ENCODE results near the gene TFB1M.

TFB1M gene

DNA sequence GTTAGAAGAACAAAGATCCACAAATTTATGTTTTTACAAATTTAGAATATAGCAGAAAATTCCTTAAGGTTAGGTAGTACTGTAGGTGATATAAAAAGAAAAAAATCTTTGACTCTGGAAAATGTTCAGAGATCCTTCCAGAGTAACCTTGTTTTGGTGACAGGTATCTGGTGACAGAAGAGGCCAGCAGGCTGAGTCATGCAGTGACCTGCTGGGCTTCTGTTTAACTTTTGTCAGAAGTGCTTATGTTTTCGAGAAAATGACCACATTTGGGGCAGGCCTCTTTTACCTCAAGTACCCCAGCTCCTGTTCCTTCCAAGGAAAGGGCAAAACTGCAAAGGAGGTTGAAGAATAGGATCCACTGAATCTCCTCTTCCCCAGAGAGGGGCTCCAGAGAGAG, 60.9 kb downstream of the TFB1M start:
- TF ChIP-seq, protein P1, sequence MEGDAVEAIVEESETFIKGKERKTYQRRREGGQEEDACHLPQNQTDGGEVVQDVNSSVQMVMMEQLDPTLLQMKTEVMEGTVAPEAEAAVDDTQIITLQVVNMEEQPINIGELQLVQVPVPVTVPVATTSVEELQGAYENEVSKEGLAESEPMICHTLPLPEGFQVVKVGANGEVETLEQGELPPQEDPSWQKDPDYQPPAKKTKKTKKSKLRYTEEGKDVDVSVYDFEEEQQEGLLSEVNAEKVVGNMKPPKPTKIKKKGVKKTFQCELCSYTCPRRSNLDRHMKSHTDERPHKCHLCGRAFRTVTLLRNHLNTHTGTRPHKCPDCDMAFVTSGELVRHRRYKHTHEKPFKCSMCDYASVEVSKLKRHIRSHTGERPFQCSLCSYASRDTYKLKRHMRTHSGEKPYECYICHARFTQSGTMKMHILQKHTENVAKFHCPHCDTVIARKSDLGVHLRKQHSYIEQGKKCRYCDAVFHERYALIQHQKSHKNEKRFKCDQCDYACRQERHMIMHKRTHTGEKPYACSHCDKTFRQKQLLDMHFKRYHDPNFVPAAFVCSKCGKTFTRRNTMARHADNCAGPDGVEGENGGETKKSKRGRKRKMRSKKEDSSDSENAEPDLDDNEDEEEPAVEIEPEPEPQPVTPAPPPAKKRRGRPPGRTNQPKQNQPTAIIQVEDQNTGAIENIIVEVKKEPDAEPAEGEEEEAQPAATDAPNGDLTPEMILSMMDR (IDR thresholded peaks at IDR 0.05) = no peak
- Histone ChIP-seq H3K27ac (no peak overlapping the region), H3K9me3 (no peaks in the 10 kb centered on the region), H3K27me3 (no peaks in the 10 kb centered on the region), H3K36me3 (peaks cover 26% of the 10 kb centered on the region), H3K4me3 (ENCODE audit: low read depth in 1 of 2, low read length in 1 of 2) (no peak overlapping the region), H3K4me1 (ENCODE audit: control insufficient read depth in 1 of 2, insufficient read depth in 1 of 2, low read depth in 1 of 2, low read length in 1 of 2) (no peaks in the 10 kb centered on the region)

DNA sequence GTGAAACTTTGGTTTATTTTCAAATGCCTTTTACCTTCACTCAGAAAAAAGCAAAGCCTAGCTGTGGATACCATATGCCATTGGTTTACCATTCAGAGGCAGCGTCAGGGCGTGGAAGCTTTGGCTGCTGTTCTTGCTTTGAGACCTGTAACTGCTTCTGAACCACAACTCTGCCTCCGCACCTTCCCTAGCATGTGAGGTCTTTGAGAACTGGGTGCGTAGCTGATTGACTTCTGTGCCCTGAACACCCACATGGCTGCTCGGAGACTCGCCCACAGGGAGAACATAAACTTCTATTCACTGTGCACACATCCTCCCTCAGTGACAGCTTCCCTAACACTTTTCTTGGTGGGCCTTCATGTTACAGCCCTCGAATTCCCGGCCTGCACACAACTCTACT, 61.7 kb downstream of the TFB1M start:
- TF ChIP-seq, protein P1 (IDR thresholded peaks at IDR 0.05) = no peak
- Histone ChIP-seq H3K27me3 (no peaks in the 10 kb centered on the region), H3K9me3 (no peaks in the 10 kb centered on the region), H3K27ac (no peak overlapping the region), H3K4me3 (ENCODE audit: low read depth in 1 of 2, low read length in 1 of 2) (no peak overlapping the region), H3K4me1 (ENCODE audit: control insufficient read depth in 1 of 2, insufficient read depth in 1 of 2, low read depth in 1 of 2, low read length in 1 of 2) (no peaks in the 10 kb centered on the region), H3K36me3 (peaks cover 18% of the 10 kb centered on the region)

DNA sequence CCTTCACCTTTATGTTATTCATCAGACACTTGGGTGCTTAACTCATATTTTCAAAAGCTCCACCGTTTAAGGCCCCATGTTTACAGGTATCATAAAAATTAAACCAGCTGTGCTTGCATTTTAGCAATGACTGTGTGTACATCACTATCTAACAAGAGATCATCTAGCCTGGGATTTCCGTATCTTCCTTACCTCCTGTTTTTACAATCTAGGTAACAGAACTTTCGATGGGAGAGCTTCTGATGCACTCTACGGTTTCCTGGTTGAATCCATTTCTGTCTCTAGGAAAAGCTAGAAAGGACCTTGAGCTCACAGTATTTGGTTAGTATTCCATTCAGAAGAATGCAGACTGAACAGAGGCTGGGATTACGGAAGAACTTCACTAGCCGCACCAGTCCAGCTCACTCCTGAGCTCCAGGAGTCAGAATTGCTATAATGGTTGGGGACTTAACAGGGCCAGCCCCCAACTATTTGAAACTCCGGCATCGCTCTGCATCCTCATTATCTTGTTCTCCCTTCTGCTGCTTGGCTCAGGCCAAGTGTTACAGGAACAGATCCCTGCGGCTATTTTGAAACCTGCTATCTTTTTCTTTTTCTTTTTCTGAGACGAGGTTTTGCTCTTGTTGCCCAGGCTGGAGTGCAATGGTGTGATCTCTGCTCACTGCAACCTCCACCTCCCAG, 63.4 kb downstream of the TFB1M start:
- Histone ChIP-seq H3K4me3 (ENCODE audit: low read depth in 1 of 2, low read length in 1 of 2) (no peak overlapping the region), H3K36me3 (peaks cover 10% of the 10 kb centered on the region), H3K27ac (no peak overlapping the region), H3K4me1 (ENCODE audit: control insufficient read depth in 1 of 2, insufficient read depth in 1 of 2, low read depth in 1 of 2, low read length in 1 of 2) (no peaks in the 10 kb centered on the region), H3K27me3 (no peaks in the 10 kb centered on the region), H3K9me3 (no peaks in the 10 kb centered on the region)
- TF ChIP-seq, protein P1 (IDR thresholded peaks at IDR 0.05) = no peak

DNA sequence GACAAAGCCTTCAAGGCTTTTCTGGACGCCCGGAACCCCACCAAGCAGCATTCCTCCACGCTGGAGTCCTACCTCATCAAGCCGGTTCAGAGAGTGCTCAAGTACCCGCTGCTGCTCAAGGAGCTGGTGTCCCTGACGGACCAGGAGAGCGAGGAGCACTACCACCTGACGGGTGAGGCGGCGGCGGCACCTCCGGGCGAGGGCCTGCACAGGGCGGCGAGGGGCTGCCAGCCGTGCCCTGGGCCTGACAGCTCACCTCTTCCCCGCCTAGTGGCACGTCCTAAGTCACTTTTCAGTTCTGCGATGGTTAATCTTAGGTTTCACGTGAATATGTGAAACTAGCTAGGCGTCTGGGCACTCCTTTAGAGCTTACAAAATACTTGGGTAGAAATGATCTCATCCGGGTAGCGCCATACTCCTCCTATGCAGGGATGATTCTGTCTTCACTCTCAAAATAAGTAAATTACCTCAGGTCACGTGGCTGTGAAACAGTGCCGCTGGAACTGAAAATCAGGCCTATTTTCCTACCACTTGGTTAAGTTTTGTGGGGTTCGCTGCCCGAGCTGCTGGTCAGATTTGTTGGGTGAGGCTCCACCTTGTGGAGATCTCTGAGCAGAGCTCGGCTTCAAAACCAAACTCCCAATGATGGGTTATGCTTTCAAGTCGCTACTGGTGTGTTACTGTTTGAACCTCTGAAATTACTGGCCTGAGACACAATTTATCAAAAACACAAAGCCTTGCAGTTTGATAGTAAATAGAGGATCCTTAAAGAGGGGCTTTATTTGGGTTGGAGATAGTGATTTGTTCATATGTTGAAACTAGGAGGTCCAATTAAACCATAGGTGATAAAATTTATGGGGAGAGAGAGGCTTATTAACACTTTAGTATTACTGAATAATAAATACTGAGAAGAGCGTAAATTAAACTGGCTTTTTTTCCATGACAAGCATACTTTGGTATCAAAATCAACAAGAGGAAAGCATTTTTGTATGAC, 66.0 kb downstream of the TFB1M start:
- TF ChIP-seq, protein P1 (IDR thresholded peaks at IDR 0.05) = peak; percentile 44
- no peaks in the 10 kb centered on the region for H3K4me1 ChIP-seq (ENCODE audit: control insufficient read depth in 1 of 2, insufficient read depth in 1 of 2, low read depth in 1 of 2, low read length in 1 of 2)
- H3K27me3 ChIP-seq = no peaks in the 10 kb centered on the region
- H3K4me3 ChIP-seq (ENCODE audit: low read depth in 1 of 2, low read length in 1 of 2) = no peak overlapping the region
- no peak overlapping the region for H3K27ac ChIP-seq
- H3K36me3 ChIP-seq = peaks cover under 1% of the 10 kb centered on the region
- H3K9me3 ChIP-seq = no peaks in the 10 kb centered on the region

DNA sequence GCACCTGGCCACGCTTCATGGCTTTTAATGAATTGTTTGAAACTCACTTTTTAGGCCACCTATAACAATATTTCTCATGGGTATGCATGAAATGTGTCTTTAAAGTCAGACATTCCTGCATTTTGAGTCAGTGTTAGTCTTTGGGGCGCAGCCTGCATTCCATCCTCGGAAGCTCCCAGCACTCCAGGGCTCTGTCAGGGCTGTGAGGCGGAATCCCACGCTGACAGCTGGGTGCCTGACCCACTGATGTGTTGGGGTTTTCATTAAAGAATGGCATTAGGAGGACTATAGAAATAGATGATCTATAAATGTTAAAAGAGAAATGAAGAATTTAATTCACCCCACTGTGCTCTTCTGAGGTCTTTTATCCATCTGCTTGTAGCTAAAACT, 66.7 kb downstream of the TFB1M start:
- Histone ChIP-seq H3K36me3 (no peaks in the 10 kb centered on the region), H3K4me3 (ENCODE audit: low read depth in 1 of 2, low read length in 1 of 2) (no peak overlapping the region), H3K27ac (no peak overlapping the region), H3K27me3 (no peaks in the 10 kb centered on the region), H3K9me3 (no peaks in the 10 kb centered on the region), H3K4me1 (ENCODE audit: control insufficient read depth in 1 of 2, insufficient read depth in 1 of 2, low read depth in 1 of 2, low read length in 1 of 2) (no peaks in the 10 kb centered on the region)
- TF ChIP-seq, protein P1 (IDR thresholded peaks at IDR 0.05) = no peak

Measured in neutrophil (primary cell).